Stimulated activated CD8-positive, alpha-beta memory T cell treated with anti-CD3 and anti-CD28 coated beads, Interleukin-2, amount 100 ng/mL, for 48 hours (primary cell): ENCODE measurements around the gene FZD1.
"Not testable (repeated sequence)": the region's sequence is repeated elsewhere in the genome, so short reads cannot be mapped to it uniquely, and the experiment has no call there.

Source experiments
- DNase-seq, 2 donors: peaks; one replicate each; pipeline ENCODE4 v3.0.0-alpha.2; 2020; ENCODE audit warnings: low read depth in 2 of 2

Gene FZD1

DNA sequence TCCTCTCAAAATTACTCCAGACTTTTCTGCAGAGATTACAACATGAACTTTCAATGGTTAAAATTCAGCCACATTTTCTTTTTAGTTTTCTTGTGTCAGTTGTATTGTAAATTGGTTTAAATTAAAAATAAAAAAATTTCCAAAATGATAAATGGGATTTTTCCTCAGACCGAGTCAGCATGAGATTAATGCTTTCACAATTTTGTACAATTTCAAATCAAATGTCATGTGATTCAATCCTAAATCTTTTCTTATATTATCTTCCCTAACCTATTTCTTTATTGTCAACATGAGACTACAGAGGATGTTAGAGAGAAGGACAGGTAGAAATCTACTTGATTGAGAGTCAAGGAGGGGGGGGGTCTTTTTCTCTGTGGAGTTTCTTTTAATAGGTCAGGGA, 33.7 kb downstream of the FZD1 start:
- DNase-seq: no peak

- DNase-seq: no peak
Measured at GRCh38 chr7:91299952-91300775, 35.9 kb downstream of the FZD1 start.

- DNase-seq: no peak
Measured at GRCh38 chr7:91302794-91303193, 38.6 kb downstream of the FZD1 start.

DNA sequence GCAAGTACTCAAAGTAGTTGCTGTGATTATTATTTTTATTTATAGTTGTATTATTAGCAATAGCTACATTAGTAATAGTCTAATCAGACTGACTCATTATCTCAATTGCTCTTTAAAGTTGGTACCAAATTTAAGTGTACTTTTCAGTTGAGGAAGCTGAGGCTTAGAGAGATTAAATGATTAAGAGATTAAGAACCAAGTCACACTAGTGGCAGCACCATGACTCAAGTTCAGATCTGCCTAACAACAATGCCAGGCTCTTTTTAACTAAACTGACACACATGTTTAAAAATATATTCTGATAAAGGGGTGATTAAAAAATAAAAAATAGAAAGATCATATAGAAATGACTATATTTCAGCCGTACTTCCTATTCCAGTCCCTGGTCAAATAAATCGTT, 42.0 kb downstream of the FZD1 start:
- no peak for DNase-seq

DNA sequence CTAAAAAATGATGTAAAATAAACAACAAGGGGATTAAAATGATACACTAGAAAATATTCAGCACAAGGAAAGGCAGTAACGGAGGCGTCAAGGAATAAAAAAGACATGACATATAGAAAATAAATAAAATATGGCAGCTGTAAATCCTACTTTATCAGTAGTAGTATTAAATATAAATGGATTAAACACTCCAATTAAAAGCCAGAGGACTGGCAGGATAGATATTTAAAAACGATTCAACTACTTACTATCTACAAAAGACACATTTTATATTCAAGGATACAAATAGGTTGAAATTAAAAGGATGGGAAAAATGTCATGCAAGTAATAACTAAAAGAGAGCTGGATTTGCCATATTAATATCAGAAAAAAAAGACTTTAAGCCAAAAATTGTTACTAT, 43.2 kb downstream of the FZD1 start:
- DNase-seq: no peak

- DNase-seq: not testable (repeated sequence)
Measured at GRCh38 chr7:91308191-91308590, 44.0 kb downstream of the FZD1 start.

GRCh38 chr7:91310830-91311460, 46.7 kb downstream of the FZD1 start:
- no peak for DNase-seq

- DNase-seq: no peak
Measured at GRCh38 chr7:91311839-91312238, 47.6 kb downstream of the FZD1 start.

DNA sequence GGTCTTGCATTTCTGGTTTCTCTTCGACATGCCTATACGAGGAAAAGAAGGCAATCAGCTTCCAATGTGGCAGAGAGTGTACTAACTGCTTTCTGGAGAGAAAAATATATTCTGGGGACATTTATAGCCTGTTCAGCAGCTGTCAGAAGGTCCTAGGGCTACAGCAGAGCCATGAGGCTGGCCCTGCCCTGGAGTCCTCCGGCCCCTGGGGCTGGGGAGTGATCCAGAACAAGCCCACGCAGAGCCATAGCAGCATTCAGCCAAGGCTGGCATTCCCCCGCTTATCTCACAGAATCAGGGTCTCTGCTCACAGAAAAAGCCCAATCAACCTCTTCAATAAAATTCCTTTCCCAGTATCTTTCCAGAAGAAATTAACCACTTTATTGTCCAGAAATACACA, 48.9 kb downstream of the FZD1 start:
- DNase-seq: no peak

DNA sequence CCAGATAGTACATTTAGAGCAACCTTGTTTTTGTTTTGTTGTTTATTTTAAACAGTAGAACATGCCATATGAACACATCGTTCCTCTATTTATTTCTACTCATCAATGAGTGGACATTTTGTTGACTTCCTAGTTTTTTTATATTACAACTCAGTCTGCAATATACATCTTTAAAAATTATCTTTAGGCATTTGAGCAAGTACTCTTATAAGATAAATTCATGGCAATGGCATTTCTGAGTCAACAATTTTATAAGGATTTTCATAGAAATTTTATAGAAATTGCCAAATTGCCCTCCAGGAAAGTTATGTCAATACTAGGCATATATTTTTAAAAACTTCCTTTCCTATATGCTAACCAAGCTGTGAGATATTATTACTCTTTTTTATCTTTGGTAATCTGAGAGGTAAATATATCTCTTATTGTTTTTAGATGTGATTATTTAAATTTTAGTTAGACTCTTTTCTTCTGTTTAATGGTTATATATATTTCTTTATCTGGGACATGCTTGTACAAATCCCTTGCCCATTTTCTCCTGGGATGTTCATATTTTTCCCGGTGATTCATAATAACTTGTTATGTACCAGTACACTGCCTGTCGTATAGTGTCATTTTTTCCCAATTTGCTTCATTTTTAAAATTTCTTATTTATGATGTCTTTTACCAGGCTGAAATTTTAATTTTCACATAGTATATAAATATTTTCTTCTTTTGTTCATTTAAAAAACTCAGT, 50.5 kb downstream of the FZD1 start:
- DNase-seq: no peak

GRCh38 chr7:91316426-91316825, 52.2 kb downstream of the FZD1 start:
- DNase-seq: no peak

- no peak for DNase-seq
Measured at GRCh38 chr7:91319351-91319750, 55.1 kb downstream of the FZD1 start.

DNA sequence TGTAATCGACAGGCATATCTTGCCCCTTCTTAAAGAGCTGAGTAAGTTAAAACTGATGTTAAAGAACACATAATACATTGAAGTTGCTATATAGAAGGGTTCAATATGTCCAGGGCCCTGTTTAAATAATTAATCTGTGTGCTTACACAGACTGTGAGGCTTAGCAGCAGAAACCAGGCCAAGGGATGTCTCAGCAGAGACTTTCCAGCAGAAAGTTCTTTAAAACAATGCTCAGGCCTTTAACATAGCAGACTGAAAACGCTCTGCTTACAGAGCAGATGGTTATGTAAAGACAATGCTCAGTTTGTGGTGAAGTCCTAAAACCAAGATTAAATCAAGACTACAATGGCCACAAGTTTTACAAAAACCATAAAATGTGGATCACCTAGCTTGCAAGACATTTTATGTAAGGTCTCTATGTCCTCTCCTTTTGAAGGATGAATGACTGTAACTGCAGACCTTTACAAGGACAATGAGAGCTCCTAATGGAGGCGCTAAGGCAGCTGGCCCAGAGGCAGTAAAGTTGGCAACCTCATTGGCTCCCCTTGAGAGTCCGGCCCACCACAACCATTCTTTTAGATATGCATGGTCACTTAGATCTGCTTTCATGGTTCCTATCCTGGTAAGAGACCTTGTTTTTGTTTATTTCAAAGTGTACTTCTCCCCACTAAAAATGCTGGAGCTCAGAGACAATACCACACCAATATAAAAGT, 56.3 kb downstream of the FZD1 start:
- DNase-seq: no peak
